Spleen (tissue), 7 donors: ENCODE measurements around the gene PHOSPHO2.

Source experiments
- POLR2A ChIP-seq, 3 donors: fragments of 450-650 bp; IDR thresholded peaks; one replicate each; pipeline ENCODE4 v1.5.1; 2017; ENCODE audit warnings: antibody characterized with exemption in 3 of 3, mild to moderate bottlenecking in 1 of 3
- POLR2AphosphoS5 ChIP-seq, 3 donors: sonication (generic); formaldehyde crosslinking; IDR thresholded peaks; one replicate each; pipeline ENCODE4 v1.5.1; 2017; ENCODE audit warnings: antibody characterized with exemption in 3 of 3
- TF ChIP-seq, protein P1 (sequence below), 11 experiments: fragments of 200-600 bp in 7 of 11; fragments of 450-650 bp in 4 of 11; sonication (generic) in 4 of 11; IDR thresholded peaks in 8 of 11; conservative IDR thresholded peaks in 3 of 11; 1 replicate in 7 of 11; 2 replicates in 4 of 11; pipeline versions ENCODE4 v1.4.0 to v1.8.0; 2016 to 2021; ENCODE audit warnings: antibody characterized with exemption in 11 of 11, inconsistent platforms in 4 of 11, mild to moderate bottlenecking in 1 of 11
- donor health status: DM: no; HTN: no; CAD: no; lungs with moderate emphysema.
- donor health status: DM: no; HTN: no; CAD: no.
- donor health status: DM: no; HTN: no; CAD: no.

- TF ChIP-seq, protein P1, sequence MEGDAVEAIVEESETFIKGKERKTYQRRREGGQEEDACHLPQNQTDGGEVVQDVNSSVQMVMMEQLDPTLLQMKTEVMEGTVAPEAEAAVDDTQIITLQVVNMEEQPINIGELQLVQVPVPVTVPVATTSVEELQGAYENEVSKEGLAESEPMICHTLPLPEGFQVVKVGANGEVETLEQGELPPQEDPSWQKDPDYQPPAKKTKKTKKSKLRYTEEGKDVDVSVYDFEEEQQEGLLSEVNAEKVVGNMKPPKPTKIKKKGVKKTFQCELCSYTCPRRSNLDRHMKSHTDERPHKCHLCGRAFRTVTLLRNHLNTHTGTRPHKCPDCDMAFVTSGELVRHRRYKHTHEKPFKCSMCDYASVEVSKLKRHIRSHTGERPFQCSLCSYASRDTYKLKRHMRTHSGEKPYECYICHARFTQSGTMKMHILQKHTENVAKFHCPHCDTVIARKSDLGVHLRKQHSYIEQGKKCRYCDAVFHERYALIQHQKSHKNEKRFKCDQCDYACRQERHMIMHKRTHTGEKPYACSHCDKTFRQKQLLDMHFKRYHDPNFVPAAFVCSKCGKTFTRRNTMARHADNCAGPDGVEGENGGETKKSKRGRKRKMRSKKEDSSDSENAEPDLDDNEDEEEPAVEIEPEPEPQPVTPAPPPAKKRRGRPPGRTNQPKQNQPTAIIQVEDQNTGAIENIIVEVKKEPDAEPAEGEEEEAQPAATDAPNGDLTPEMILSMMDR (IDR thresholded peaks at IDR 0.05 in 8 of 11, conservative IDR thresholded peaks at IDR 0.05 in 3 of 11) = no peak
- no peak for TF ChIP-seq POLR2A (IDR thresholded peaks at IDR 0.05)
- no peak for TF ChIP-seq POLR2AphosphoS5 (IDR thresholded peaks at IDR 0.05)
These were observed 11.7 kb downstream of the PHOSPHO2 start for GRCh38 chr2:169705927-169706326.
